ENCODE data around the gene PSMA5. TPM values are rescaled to one million over a fixed set of nuclear protein-coding genes. Genes with fewer than 3 reads are reported as not detected.

PSMA5 gene
- total RNA-seq, 1 donor = 56.1 TPM

DNA sequence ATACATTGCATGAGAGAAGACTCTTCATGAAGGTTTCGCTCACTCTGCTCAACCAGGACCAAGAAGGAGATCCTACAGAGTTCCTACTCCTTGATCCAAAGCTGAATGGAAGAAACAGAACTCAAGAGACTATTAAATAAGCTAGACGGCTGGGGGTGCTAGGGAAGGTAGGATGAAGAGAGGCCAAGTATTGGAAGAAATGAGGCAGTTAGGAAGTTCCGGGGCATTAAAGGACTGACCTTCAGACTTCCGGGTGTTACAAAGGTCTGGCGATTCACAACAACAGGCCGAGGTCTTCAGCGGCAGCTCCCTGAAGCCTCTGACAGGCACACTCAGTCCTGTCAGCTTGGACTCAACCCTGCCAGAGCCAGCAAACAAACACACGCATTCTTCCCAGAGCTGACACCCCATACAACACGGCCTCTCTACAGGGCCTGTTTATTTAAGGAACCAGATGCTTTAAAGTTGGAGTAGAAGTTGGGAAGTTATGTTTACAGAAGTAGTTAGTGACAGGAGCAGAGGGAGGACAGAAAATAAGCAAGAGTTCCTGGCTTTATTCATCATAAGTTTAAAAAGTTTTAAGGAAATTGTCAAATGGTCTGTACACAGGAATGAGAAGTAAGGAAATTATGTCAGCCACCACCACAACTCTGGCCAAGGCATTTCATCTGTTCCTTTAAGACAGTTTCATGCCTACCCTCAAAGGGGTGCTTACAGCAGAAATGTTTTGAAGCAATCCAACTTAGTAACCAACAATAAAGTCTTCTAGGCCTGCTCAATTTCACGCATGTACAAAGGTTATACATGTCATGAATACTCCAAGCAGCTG, 33.2 kb downstream of the PSMA5 start:
- H3K4me3 ChIP-seq (ENCODE audit: low read depth, low read length) = no peak overlapping the region
- no peak for DNase-seq (ENCODE audit: low read depth)
- TF ChIP-seq, protein P1, sequence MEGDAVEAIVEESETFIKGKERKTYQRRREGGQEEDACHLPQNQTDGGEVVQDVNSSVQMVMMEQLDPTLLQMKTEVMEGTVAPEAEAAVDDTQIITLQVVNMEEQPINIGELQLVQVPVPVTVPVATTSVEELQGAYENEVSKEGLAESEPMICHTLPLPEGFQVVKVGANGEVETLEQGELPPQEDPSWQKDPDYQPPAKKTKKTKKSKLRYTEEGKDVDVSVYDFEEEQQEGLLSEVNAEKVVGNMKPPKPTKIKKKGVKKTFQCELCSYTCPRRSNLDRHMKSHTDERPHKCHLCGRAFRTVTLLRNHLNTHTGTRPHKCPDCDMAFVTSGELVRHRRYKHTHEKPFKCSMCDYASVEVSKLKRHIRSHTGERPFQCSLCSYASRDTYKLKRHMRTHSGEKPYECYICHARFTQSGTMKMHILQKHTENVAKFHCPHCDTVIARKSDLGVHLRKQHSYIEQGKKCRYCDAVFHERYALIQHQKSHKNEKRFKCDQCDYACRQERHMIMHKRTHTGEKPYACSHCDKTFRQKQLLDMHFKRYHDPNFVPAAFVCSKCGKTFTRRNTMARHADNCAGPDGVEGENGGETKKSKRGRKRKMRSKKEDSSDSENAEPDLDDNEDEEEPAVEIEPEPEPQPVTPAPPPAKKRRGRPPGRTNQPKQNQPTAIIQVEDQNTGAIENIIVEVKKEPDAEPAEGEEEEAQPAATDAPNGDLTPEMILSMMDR (IDR thresholded peaks at IDR 0.05; ENCODE audit: insufficient read depth, low read length) = no peak

DNA sequence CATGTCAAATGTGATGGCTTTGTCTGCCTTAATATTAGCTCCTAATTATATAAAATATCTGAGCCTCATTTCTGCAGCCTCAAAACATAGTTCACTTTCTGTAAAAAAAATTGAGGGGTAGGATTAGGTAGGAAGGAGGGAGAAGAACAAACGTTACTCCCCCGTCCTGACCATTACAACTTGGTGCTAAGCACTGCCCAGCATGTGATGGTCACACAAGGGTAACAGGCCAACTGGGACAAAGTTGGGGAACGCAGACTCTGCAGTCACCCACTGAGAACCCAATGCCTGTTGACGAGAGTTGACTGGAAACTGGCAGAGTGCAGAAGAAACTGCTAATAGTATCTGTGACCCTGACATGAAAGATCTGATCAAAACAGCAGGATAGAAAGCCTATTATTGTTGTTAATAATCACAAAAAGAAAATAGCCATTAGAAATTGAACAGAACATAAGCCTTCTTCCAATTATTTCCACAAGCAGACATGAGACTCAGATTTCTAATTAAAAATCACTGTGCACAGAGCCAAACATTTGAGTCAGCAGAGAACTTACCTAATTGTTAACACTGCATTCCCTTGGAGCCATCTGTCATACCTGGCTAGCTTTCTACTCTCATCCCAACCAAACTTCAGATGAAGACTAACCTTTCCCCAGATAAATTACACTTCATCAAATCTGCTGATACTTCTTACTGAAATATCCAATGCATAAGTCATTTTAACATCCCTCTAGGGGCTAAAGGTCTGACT, 34.0 kb downstream of the PSMA5 start:
- TF ChIP-seq, protein P1 (IDR thresholded peaks at IDR 0.05; ENCODE audit: insufficient read depth, low read length) = no peak
- H3K4me3 ChIP-seq (ENCODE audit: low read depth, low read length) = no peak overlapping the region
- DNase-seq (ENCODE audit: low read depth) = no peak

DNA sequence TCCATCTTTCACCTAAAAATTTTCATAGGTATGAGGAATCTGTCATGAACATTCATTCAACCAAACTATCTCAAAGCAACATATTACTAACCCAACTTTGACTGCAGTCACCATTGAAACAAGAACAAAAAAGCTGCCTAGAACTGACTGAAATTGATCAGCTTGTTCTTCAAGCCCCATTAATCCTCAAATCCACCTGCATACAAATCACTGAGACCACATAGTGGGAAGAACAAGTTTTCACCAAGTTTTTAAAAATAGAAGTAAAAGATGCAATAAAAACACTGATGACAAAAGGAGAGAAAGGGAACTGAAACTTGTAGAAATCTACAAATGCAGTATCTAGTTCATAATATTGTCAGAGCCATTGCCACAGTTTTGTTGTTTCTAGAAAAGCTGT, 34.6 kb downstream of the PSMA5 start:
- TF ChIP-seq, protein P1 (IDR thresholded peaks at IDR 0.05; ENCODE audit: insufficient read depth, low read length) = no peak
- DNase-seq (ENCODE audit: low read depth) = no peak
- no peak overlapping the region for H3K4me3 ChIP-seq (ENCODE audit: low read depth, low read length)

DNA sequence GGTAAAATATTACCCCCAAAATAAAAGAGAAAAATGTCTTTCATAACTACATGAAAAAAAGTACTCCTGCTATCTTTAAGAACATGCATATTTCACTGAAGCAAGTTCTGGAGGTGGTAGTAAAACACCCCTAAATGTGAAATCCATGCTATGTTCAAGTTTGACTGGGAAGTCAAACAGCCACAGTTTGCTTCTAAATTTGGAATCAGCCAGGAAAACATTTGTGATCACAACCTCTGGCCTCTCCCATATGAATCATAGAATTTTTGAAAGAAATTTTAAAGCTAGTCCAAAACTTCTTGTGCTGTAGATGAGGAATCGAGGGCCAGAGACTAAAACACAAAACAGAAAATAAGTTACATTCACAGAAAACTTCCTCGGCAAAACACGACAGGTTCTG, 35.1 kb downstream of the PSMA5 start:
- no peak overlapping the region for H3K4me3 ChIP-seq (ENCODE audit: low read depth, low read length)
- TF ChIP-seq, protein P1 (IDR thresholded peaks at IDR 0.05; ENCODE audit: insufficient read depth, low read length) = no peak
- peak; percentile 61 for DNase-seq (ENCODE audit: low read depth)

DNA sequence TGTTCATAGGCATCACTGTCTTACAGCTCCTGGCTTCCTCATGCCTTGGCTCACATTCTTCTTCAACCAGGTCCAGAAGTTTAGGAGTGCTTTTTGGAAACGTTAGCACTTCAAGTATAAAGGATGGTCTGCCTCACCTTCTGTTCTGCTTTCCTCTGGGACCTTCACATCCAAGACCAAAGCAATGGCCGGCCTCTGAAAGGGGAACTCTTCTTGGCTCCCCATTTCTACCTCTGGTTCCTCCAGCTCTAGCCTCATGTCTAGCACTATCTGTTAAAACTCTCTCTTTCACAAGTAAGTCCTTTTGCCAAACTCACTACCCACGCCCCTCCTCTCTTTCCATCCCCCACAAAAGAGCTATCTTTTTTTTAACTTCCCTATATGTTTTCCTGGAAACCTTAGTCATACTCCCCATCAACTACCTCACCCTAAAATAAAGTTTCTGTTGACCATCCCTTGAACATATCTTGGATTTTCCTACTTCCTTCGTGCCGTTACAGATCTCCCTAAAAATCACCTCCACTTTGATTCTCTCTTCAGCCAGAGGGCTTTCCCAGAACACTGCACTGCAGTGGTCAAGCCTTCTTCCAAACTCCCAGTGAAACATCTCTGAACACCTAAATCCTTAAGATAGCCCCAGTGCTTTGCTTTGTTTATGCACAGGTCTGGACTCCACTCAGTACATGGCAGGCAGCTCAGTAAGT, 36.5 kb downstream of the PSMA5 start:
- DNase-seq (ENCODE audit: low read depth) = no peak
- TF ChIP-seq, protein P1 (IDR thresholded peaks at IDR 0.05; ENCODE audit: insufficient read depth, low read length) = no peak
- no peak overlapping the region for H3K4me3 ChIP-seq (ENCODE audit: low read depth, low read length)

DNA sequence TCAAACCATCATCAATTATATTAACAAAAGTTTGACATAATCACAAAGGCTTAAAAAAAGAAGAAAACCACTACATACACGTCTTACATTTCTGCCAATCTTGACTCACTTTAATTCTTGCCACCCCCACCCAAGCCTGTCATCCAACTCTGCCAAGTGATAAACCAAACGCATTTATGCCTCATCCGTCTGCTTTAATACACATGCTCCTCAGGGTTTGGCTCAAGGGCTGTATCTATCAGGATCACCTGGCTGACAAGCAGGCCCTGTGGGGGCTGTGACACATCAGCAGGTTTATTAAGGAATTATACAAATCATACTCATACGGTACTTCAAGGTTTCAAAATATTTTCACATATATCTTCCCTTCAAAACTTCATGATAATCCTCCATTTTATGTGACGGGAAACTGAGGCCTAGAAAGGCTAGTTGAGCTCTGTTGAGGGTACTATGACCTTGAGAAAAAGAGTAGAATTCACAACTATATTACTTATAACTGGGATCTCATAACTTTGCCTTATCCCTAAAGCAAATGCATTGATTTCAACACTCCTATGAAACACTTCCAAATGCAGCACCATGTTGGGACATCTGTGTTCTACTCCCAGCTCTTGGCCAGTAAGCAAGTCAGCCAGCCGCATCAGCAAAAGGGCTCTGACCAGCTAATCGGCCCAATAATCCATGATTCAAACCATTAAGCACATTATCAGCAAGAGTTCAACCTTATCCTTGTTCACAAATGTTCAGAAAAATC, 37.2 kb downstream of the PSMA5 start:
- TF ChIP-seq, protein P1 (IDR thresholded peaks at IDR 0.05; ENCODE audit: insufficient read depth, low read length) = no peak
- DNase-seq (ENCODE audit: low read depth) = peak; percentile 35
- H3K4me3 ChIP-seq (ENCODE audit: low read depth, low read length) = no peak overlapping the region

Data from fibroblast of the aortic adventitia (primary cell).